Panc1 (cell line): ENCODE data around the gene KRTAP5-10. TPM values are rescaled to one million over a fixed set of nuclear protein-coding genes. Genes with fewer than 3 reads are reported as not detected.

Experiments
- ATAC-seq: fragments of 200-7000 bp; cut with Tn5 transposase; 2 replicates; pipeline ENCODE4 v1.9.1; 2020; ENCODE audit warnings: mild to moderate bottlenecking, moderate library complexity
- BruUV-seq: library from RNA; stranded (reverse); fragments of 400-500 nt; replicated peaks from 2 replicates; lab custom pipeline; 2021; lab: Mats Ljungman, UMichigan
- CTCF ChIA-PET: fragments of 300-600 bp; sonication (Branson Sonifier 250); formaldehyde crosslinking; loops from one replicate; lab custom pipeline; 2022; ENCODE audit warnings: antibody characterized with exemption; lab: Charles Lee
- POLR2A ChIA-PET: fragments of 300-600 bp; sonication (Branson Sonifier 250); formaldehyde crosslinking; loops from one replicate; lab custom pipeline; 2022; ENCODE audit warnings: antibody characterized with exemption; lab: Charles Lee
- DNase-seq: peaks from one replicate; pipeline ENCODE4 v3.0.0-alpha.2; 2010; ENCODE audit warnings: low read depth, low spot score
- H3K27ac ChIP-seq: 2 replicates; pipeline ENCODE4 v1.5.1; 2011; ENCODE audit warnings: mild to moderate bottlenecking, low read length, inconsistent platforms
- H3K27me3 ChIP-seq: fragments of 200-500 bp; sonication (Bioruptor generic); 2 replicates; pipeline ENCODE4 v1.6.0; 2014; ENCODE audit warnings: low read length, inconsistent platforms; ENCODE audit not compliant: control insufficient read depth, insufficient read depth
- H3K36me3 ChIP-seq: fragments of 200-500 bp; sonication (Bioruptor generic); 2 replicates; pipeline ENCODE4 v1.5.1; 2014; ENCODE audit warnings: inconsistent platforms, mild to moderate bottlenecking, low read length, moderate library complexity; ENCODE audit not compliant: control insufficient read depth, insufficient read depth
- H3K4me1 ChIP-seq: 2 replicates; pipeline ENCODE4 v1.5.1; 2011; ENCODE audit warnings: inconsistent platforms, mild to moderate bottlenecking, low read length, moderate library complexity; ENCODE audit not compliant: control insufficient read depth, insufficient read depth
- H3K4me3 ChIP-seq, 2 experiments: 2 replicates each; pipeline ENCODE4 v1.5.1; 2011 to 2012; ENCODE audit warnings: low read depth in 2 of 2, low read length in 2 of 2, mild to moderate bottlenecking in 2 of 2, inconsistent platforms in 1 of 2, moderate library complexity in 1 of 2
- H3K9me3 ChIP-seq: fragments of 200-500 bp; sonication (Bioruptor generic); 2 replicates; pipeline ENCODE4 v1.5.1; 2014; ENCODE audit warnings: low read depth, mild to moderate bottlenecking, inconsistent platforms, low read length, moderate library complexity; ENCODE audit not compliant: control insufficient read depth, insufficient read depth
- CTCF ChIP-seq: fragments of 450-650 bp; IDR thresholded peaks from 2 replicates; pipeline ENCODE4 v1.5.1; 2017; ENCODE audit warnings: mild to moderate bottlenecking
- POLR2AphosphoS5 ChIP-seq: IDR thresholded peaks from 2 replicates; pipeline ENCODE4 v1.6.1; 2012; ENCODE audit warnings: mild to moderate bottlenecking, low read depth, low read length, moderate library complexity
- REST ChIP-seq, 2 experiments: IDR thresholded peaks; 2 replicates each; pipeline ENCODE4 v1.6.1; 2011 to 2012; ENCODE audit warnings: low read depth in 2 of 2, control low read depth in 1 of 2, low read length in 1 of 2, mild to moderate bottlenecking in 1 of 2, moderate library complexity in 1 of 2; ENCODE audit not compliant: insufficient read depth in 1 of 2
- SIN3A ChIP-seq: IDR thresholded peaks from 2 replicates; pipeline ENCODE4 v1.6.1; 2012; ENCODE audit warnings: low read depth, mild to moderate bottlenecking, low read length, moderate library complexity, borderline replicate concordance; ENCODE audit not compliant: insufficient read depth
- TCF7L2 ChIP-seq: IDR thresholded peaks from 2 replicates; pipeline ENCODE4 v1.6.1; 2011; ENCODE audit warnings: mild to moderate bottlenecking, low read depth, low read length, inconsistent platforms
- in situ Hi-C: cut with HindIII; loops from 2 replicates; pipeline ENCODE4 v1.10.0; 2016; ENCODE audit warnings: low sequenced_read_pairs, low pct_unique_long_range_greater_than_20kb
- intact Hi-C: fragments of 100-400 bp; cut with micrococcal nuclease; formaldehyde crosslinking; loops from one replicate; pipeline ENCODE4 v1.10.0; 2022; ENCODE audit not compliant: unreplicated experiment
- total RNA-seq: library from RNA; stranded (reverse); gene quantifications from one replicate; pipeline ENCODE4 v1.2.1, GENCODE V29; 2021; ENCODE audit not compliant: unreplicated experiment

The KRTAP5-10 gene
- total RNA-seq, 1 experiment from 2014 or later: not detected

- no peak overlapping the region for H3K4me3 ChIP-seq
- DNase-seq (no peak), ATAC-seq (no peak)
- H3K9me3 ChIP-seq: no peaks in the 10 kb centered on the region
- no TSS peak for BruUV-seq
- POLR2A ChIA-PET: no interaction called here
- intact Hi-C loops: no loop called here
- H3K36me3 ChIP-seq: no peaks in the 10 kb centered on the region
- CTCF ChIA-PET: no interaction called here
- in situ Hi-C loops: no loop called here
- no peak for TF ChIP-seq SIN3A
- no peak for TF ChIP-seq CTCF
- H3K27me3 ChIP-seq: peaks cover 2% of the 10 kb centered on the region; the same call in 1 of the 2 replicates
- H3K4me1 ChIP-seq: no peaks in the 10 kb centered on the region
- no peak overlapping the region for H3K27ac ChIP-seq
These were observed 23.0 kb upstream of the KRTAP5-10 start for GRCh38 chr11:71542382-71542781.

GRCh38 chr11:71542879-71543777 is 22.2 kb upstream of the KRTAP5-10 start:
- DNase-seq (no peak), ATAC-seq (no peak)
- Histone ChIP-seq H3K4me3 (no peak overlapping the region), H3K36me3 (no peaks in the 10 kb centered on the region), H3K27ac (no peak overlapping the region), H3K4me1 (no peaks in the 10 kb centered on the region), H3K9me3 (no peaks in the 10 kb centered on the region), H3K27me3 (peaks cover 2% of the 10 kb centered on the region; the same call in 1 of the 2 replicates)
- intact Hi-C loops (no loop called here), in situ Hi-C loops (no loop called here)
- POLR2A ChIA-PET: no interaction called here
- CTCF ChIA-PET: no interaction called here
- no peak for TF ChIP-seq REST (IDR thresholded peaks at IDR 0.05; ENCODE audit: insufficient read depth in 1 of 2, low read depth in 2 of 2, low read length in 1 of 2)
- TF ChIP-seq SIN3A: no peak
- TF ChIP-seq TCF7L2: no peak
- TF ChIP-seq CTCF: no peak
- TF ChIP-seq POLR2AphosphoS5: no peak
- no TSS peak for BruUV-seq
